Measurements from ENCODE around the gene OR52K2.
"Not testable (repeated sequence)": the region's sequence is repeated elsewhere in the genome, so short reads cannot be mapped to it uniquely, and the experiment has no call there.

Gene OR52K2

DNA sequence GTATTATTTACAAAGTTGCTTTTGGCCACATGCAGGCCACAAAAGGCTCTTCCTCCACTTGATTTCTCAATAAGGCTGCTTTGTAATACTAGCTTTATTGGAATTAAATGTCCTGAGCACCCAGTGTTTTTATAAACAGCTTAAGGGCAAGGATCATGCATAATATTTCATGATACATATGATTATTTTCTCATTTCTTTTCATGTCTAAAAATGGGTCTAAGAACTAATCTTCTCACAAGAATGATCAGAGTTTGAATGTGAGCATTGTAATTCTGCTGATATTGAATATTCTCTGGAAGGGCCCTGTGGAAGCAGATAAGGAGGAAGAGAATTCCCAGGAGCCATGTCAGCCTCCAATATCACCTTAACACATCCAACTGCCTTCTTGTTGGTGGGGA lies at the start of gene OR52K2:
Gene OR52K2 (plus strand): TSS at position 301 of the 400 bp plus-strand sequence. CDS start 45 bp downstream, at position 346.
- DNase-seq = no peak

DNA sequence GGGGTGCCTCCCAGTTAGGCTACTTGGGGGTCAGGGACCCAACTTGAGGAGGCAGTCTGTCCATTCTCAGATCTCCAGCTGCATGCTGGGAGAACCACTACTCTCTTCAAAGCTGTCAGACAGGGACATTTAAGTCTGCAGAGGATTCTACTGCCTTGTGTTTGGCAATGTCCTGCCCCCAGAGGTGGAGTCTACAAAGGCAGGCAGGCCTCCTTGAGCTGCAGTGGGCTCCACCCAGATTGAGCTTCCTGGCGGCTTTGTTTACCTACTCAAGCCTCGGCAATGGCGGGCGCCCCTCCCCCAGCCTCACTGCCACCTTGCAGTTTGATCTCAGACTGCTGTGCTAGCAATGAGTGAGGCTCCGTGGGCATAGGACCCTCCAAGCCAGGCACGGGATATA lies 42.9 kb upstream of the OR52K2 start:
- not testable (repeated sequence) for DNase-seq

DNA sequence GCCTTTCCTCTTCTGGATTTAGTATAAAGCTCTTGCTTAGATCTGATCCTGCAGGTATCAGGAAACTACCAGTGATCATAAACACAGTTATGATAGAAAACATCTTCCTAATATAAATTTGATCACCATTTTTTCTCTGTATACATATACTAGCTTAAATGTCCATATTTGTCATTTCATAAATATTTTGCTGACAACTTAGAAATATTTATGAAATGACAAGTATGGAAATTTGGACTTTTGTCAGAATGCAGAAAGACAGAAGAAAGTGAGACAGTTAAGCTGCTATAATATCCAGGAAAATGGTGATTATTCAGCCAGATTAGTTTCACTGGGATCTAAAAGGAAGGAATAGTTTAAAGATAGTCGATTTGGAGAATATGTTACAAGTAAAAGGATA lies 32.8 kb upstream of the OR52K2 start:
- no peak for DNase-seq

DNA sequence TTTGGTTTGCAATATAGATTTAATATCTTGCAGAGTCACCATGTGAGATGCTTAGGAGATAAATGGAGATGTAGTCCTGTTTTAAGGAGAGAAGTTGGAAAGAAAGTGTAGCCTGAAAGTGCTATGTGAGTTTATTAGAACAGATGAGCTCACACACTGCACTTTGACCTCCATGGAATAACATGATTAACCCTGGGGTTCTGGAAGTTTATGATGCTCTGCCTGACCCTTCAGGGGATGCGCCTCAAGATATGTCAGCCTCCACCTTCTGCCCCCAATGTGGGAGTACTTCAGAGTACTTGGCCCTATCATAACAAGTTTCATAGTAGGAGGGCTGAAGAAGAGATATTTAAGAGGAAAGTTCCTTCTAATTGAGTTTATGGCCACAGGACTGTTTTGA lies 32.3 kb upstream of the OR52K2 start:
- no peak for DNase-seq

DNA sequence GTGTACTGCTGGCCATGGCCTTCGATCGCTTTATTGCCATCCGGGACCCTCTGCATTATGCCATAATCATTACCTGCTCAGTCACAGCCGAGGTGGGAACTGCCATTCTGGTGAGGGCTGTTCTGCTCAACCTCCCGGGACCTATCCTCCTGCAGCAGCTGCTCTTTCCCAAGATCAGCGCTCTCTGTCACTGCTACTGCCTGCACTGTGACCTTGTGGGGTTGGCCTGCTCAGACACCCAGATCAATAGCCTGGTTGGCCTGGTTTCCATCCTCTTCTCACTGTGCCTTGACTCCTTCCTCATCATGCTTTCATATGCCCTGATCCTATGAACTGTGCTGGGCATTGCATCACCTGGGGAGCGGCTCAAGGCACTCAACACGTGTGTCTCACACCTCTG lies 30.7 kb upstream of the OR52K2 start:
- no peak for DNase-seq

DNA sequence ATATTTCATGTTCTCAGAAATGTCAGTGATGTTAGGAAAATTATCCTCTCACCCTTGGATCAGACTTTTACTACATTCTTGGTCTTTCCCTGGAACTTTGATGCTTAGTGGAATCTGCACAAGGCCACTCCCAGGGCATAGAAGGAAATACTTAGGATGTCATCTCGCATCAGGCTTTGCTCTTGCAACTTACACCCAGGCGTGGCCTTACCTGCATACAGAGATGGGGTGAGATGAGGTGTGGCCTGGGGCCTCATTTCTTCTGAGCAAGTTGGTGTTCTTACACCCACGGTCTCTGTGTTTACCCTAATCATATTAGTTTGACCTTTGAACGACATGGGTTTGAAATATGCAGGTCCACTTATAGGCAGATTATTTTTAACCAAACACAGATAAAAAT lies 19.0 kb upstream of the OR52K2 start:
- DNase-seq = no peak

DNA sequence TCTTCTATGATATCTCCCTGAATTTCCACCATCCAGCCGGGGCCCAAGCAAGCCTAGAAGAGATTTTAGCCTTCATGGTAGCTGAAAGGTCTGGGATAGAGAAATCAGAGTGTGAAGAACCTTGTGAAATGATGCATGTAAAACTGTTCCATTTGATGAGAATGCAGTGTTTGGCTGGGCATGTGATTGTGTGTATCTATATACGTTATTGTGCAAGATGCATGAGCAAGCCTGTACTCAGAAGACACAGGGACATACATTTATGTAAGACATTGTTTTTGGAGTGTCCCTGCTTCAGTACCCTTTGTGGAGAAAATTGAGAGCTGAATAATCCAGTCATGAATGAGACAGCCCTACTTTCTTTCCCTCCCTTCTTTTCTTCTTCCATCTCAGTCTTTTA lies 15.2 kb upstream of the OR52K2 start:
- DNase-seq = no peak

DNA sequence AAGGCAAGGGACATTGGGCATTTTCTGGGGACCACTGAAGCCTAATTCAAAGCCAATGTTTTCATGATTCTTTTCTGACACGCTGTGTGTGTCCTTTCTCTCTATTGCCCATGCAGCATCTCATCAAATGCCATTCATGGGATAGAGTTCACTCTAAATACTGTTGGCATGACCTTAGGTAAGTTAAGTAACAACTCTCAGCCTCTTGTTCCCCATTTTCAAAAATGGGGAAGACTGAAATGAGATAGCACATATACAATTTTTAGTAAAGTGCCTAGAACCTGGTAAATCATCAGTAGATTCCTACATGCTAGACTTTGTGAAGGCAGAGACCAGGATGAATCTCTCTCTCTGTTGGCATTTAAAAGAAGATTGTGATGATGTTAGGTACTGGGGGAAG lies 12.7 kb upstream of the OR52K2 start:
- no peak for DNase-seq

DNA sequence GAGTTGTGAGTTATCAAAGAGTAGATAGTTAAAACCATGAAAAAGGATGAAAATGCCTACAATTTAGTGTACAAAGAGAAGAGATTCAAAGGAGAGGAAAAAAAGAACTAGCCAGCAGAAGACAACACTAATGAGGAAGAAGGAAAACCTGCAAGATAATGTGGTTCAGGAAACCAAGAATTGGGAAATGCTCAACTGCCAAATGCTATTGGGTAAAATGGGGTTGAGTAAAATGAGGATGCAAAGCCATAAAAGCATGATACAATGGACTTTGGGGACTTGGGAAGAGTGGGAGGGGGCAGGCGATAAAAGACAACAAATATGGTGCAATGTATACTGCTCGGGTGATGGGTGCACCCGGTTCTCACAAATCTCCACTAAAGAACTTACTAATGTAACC lies 7.6 kb upstream of the OR52K2 start:
- DNase-seq = no peak

DNA sequence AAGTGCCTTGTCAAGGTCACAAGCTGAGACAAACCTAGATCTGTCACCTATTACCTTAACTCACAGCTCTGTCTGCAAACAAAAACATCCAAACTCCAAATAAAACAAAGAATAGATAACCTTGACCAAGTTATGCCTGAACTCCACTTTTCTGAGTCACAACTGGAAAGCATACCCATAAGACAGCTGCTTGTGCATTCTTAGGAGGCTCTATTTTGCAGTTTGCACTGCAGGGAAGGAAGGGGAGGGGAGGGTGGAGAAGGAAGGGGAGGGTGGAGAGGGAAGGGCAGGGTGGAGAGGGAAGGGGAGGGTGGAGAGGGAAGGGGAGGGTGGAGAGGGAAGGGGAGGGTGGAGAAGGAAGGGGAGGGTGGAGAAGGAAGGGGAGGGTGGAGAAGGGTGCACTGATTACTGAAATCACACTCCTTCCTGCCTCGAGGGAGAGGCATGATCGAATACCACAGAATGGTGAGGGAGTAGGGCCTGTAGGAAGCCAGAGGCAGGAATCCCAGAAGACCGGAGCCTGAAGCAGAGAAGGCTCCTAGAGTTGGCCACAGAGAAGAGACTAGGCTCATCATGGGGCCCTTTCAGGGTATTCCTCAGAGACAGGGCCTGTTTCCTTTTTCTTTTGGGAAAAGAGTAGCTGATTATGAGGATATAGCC lies 5.7 kb upstream of the OR52K2 start:
- no peak for DNase-seq

DNA sequence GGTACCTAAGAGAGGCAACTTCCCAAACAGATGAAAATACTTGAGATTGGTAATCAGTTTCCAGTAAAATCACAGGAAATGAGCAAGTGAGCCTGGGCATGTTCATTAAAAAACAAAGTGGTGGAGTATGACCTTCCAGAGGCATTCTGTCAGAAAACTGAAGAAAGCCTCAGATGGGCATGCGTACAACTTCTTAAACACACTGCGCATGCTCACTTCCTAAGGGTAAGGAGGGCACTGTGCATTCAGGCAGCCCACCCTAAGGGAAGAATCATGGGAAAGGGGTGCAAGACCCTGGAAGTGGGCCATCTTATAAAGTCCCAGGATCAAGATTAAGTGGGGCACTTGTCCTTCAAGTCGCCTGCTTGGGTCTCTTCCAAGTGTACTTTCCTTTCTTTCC lies 4.0 kb downstream of the OR52K2 start:
- DNase-seq = no peak

DNA sequence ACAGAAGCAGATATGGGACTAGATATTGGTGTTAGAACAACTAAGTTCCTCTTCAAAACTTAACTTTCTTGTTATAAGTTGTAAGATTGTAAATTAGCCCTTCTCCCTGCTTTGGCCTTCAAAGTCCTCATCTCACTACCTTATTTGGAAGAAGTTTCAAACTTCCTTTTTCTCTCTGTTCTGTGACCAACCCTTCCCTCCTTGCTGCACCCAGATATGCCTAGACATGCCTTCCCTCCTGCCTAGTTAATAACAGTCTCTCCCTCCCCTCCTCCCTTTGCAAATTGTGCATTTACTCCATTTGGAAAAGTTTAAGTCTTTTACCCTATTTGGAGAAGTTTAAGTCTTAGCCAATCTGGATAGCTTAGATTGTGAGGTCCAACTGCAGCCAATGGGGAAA lies 4.9 kb downstream of the OR52K2 start:
- DNase-seq = no peak

DNA sequence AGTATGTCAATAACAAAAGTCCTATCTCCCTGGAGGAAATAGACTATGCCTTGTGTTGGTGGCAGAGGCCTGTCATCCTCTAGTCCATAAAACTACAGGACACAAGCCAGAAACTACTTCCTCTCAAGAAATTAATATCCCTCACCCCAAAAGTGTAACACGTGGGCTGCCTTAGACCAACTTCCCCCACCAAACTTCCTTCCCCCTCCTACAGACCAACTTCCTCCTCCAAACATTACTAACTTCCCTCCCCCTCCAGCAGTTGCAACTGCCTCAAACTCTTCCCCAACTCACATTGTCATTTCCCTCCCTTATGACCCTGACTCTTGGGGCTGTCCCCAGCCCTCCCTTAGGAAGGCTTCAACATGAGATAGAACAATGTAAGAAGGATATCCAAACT lies 6.3 kb downstream of the OR52K2 start:
- DNase-seq = no peak

DNA sequence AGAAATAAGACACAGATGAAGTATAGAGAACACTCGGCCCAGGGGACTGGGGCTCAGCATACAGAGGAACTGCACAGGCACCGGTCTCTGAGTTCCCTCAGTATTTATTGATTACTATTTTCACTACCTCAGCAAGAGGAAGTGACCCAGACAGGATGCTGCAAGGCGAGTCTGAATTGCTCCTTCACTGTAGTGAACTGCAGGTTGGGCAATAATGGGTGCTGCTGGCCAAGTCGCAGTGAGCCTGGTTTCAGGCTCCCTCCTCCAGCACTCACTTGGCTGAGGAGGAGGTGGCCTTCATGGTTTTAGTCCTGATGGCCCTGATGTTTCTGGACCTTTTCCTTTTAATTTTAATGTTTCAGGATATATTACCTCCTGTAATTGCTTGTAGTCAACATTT lies 10.4 kb downstream of the OR52K2 start:
- DNase-seq = no peak

DNA sequence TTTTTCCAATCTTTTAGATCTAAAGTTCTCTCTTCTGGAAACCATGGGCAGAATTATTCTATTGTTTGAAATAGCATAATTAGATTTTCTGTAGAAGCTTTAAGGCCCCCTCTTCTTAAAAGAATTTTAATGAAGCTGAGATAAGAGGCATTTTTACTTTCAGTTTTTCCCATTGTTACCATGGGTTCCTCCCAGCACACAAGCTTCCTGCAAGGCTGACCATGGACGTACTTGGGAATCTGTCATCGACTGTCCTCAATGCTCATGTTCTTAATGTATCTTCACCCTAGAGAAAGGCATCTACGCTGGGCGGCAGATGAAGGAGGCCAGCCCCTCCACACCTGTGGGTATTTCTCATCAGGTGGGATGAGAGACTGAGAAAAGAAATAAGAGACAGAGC lies 11.1 kb downstream of the OR52K2 start:
- DNase-seq = no peak

DNA sequence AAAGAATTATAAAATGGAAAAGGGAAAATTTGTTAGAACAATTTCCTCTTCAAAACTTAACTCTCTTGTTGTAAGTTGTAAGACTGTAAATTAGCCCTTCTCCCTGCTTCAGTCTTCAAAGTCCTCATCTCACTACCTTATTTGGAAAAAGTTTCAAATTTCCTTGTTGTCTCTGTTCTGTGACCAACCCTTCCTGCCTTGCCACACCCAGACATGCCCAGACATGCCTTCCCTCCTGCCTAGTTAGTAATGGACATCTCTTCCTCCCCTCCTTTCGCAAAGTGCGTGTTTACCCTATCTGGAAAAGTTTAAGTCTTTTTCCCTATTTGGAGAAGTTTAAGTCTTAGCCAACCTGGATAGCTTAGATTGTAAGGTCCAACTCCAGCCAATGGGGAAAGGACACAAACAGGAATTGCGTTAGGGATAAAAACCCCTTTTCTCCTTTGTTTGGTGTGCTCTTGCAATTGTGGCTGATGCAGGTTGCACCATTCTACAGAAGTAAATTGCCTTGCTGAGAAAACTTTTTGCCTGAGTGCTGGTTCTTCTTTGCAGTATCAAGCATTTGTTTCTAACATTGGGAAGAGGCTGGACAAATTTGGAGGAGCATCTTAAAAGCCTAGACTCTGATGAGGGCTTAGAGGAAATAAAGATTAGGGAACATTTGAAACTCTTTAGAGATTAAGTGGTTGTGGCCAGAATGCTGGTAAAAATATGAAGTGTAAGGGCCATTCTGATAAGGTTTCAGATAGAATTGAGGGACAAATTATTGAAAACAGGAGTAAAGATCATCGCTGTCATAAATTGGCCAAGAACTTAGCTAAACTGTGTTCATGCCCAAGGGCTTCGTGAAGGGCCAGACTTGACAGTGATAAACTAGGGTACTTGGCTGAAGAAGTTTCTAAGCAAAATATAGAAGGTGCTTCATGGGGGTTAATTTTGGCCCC lies 15.4 kb downstream of the OR52K2 start:
- DNase-seq = no peak

DNA sequence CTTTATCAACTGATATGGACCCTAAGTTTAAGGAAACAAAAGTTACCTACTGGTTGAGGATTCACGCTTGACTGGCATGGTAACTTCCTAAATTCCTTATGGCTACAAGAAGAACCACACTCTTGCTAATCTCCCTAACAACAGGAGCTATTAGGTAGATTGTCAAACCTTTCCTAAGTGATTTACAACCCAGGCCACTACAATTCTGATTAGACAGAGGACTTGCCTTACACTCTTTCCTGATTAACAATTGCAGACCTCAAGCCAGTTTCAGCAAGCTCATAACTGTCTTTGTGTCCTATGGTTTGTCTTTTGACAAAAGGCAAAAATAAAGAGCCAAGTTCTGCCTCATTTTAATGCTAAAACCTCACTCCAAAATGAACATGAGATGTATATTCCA lies 16.3 kb downstream of the OR52K2 start:
- no peak for DNase-seq

DNA sequence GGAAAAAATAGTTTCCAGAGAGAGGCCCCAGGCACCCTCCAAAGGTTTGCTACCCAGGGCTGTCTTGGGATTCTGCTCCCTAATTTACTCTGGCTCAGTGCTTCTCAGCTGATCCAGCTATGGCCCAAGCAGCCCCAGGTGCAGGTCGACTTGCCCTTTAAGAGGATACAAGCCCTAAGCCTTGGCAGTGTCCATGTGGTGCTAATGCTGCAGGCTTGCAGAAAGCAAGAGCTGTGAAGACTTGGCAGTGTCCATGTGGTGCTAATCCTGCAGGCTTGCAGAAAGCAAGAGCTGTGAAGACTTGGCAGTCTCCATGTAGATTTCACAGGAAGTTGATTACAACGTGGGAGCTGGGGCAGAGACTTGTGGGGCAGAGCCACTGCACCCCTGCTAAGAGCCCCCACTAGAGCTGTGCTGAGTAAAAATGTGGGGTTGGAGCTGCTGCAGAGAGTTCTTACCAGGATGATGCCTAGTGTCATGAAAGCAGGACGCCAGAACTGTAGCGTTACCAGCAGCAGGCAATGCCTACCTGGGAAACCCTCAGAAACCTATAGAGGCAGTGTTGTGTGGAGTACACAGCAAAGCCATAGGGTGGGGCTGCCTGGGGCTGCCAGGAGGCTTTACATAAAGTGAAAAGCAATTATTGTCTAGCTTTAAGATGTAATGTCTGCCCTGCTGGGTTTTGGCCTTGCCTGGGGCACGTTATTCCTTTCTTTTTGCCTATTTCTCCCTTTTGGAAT lies 17.2 kb downstream of the OR52K2 start:
- no peak for DNase-seq

DNA sequence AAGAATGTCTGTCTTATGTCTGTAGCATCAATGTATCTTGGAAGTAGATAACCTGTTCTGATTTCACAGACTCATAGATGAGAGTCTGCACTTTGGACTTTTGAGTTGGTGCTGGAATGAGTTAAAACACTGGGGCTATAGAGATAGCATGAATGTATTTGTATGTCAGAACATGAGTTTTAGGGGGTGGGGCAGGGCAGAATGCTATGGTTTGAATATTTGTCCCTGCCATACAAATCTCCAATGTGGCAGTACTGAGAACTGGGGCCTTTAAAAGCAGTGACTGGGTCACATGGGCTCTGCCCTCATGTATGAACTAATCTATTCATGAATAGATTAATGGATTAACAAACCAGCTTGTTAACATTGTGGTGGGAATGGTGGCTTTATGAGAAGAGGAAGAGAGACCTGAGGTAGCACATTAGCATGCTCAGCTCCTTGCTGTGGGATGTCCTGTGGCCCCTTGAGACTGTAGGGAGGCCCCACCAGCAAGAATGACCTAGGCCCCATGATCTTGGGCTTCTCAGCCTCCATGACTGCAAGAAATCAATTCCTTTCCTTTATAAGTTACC lies 17.9 kb downstream of the OR52K2 start:
- DNase-seq = no peak

DNA sequence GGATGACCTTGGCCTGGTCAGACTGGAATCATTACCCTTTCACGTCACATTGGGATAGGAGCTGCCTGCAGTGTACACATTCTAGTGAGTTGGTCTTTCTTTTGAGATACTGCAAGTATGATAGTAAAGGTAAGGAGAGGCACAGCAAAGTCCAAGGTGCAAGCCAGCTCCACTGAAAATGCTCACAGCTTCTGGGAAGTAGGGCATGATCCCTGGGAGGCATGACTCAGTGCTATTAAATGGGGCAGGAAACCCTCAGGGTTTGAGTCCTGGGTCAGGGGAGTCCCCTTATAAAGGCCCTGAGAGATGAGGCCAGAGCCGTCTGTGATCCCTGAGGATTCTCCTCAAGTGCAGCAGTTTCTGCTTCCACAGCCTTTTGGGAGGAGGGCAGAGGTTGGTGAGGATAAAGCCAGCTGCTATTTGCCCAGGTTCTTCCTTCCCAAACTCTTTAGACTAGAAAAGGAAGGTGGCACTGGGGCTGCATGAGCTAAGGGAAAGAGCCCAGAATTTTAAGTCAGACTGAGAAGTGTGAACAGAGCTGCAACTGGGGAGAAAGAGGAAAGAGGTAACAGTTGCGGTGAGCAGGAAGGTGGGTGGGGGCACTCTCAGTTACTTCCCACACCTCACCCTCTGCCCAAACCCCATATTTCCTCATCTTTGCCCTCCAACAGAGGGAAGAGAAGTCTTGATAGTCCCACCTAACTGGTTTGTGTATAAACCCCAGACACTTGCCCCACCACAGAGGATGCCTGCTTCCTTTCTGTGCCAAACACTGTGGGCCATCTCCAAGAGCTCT lies 18.9 kb downstream of the OR52K2 start:
- no peak for DNase-seq

DNA sequence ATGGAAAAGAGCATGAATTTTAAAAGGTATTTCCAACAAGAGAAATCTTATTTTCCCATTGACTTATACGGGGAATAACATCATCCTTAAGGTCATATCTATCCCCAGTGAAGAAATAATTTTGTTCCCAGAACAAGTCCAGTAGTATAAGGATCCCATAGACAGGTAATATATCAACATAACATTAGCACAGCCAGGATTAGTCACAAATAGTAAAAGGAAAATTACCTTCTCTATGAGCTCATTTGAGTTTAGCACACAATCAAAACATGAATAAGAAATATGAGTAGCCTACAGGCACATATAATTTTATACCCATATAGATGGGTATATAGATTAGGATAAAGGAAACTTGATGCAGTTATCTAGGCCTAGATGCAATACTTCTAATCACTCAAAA lies 30.5 kb downstream of the OR52K2 start:
- DNase-seq = no peak

DNA sequence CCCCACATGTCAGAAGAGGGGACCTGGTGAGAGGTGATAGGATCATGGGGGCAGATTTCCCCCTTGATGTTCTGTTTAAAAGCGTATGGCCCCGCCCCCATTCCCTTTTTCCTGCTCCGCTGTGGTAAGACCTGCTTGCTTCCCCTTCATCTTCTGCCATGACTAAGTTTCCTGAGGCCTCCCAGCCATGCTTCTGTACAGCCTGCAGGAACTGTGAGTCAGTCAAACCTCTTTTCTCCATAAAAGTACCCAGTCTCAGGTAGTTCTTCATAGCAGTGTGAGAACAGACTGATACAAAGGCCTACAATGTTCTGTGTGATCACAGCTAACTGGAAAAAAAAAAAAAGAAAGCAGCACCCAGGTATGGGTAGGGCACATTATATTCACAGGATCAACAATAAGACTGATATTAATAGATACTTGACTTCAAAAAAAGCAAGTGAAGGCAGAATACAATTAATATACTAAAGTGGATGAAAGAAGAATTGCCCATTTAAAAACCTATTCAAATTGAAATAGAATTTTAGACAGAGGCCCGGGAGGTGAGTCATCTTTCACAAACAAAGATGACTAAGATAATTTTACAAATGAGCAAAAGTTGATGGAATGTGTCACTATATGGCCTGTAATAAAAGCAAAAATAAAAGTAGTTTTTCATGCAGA lies 31.6 kb downstream of the OR52K2 start:
- DNase-seq = no peak
